SW480 (cell line): ENCODE data around the gene APOL2.
"Not testable (repeated sequence)": the region's sequence is repeated elsewhere in the genome, so short reads cannot be mapped to it uniquely, and the experiment has no call there.

Source experiments
- DNase-seq: peaks from one replicate; pipeline ENCODE4 v3.0.0-alpha.2; 2016; ENCODE audit warnings: low spot score

APOL2 gene, protein sequence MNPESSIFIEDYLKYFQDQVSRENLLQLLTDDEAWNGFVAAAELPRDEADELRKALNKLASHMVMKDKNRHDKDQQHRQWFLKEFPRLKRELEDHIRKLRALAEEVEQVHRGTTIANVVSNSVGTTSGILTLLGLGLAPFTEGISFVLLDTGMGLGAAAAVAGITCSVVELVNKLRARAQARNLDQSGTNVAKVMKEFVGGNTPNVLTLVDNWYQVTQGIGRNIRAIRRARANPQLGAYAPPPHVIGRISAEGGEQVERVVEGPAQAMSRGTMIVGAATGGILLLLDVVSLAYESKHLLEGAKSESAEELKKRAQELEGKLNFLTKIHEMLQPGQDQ

GRCh38 chr22:36239401-36240171, at the start of gene APOL2:
TSS of gene APOL2 (minus strand) at chr22:36239527. CDS start at chr22:36233162, 6,365 bp downstream.
- peak; percentile 90 for DNase-seq

- DNase-seq, result no peak
Measured at GRCh38 chr22:36288571-36289405, 49.5 kb upstream of the APOL2 start.

DNA sequence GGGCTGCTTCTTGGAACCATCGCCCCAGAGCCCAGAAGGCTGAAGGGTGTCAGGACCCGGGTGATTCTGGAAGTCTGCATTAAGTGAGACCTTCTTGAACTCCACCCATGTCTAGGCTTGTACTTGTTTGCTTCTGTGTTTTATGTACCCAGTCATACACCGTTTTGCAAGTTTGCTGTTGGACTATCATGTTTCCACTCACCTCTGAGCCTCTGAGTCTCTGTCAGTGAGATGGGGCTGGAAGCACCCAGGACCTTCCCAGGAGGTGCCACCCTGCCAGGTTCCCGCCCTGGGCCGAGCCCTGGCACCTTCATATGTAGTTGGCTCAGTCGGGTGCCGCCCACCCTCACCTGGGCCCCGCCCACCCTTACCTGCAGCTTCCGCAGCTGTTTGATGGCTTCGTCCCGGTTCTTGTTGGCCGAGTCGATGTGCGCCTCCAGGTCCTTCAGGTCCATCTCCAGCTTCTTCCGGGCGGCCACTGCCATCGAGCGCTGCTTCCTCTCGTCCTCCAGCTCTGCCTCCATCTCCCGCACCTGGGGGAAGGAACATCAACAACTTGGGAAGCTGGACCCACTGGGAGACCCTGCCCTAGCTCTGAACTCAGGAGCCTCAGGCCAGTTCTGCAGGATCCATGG, 48.7 kb upstream of the APOL2 start:
- no peak for DNase-seq

DNA sequence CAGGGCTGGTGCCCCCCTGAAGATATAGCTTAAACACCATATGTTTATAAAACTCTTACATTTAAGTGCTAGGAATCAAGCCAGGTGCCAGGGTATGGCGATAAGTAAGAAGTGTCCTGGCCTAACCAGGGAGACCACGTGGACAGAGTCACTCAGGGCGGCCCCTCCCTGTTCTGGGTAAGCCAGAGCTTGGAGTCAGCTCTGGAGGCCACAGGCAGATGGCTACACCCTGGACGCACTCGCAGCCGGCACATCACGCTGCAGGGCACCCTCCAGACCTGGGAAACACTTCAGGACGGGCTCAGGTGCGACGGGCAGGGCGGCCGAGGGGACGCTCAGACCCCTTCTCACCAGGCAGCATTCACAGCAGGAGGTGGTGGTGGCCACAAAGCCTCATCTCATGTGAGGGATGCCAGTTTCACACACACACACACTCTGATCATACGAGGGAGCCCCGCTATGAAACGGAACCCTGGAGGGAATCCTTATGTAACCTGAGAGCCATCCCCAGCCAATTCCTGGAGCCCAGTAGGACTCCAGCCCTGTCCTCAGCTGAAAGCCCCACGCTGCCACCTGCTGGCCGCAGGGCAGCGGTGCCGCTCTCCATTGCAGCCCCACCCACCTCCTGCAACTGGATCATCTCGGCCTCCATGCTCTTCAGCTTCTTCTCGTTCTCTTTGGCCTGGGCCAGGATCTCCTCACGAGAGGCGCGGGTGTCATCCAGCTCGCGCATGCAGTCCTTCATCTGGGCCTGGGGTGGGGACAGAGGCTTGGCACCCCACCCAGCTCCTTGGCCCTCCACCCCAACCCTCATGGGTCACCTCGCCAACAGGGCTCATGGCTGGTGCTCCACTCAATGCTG, 47.0 kb upstream of the APOL2 start:
- peak; percentile 32 for DNase-seq

GRCh38 chr22:36285545-36285944, 46.2 kb upstream of the APOL2 start:
- DNase-seq, result no peak

GRCh38 chr22:36285017-36285416, 45.7 kb upstream of the APOL2 start:
- no peak for DNase-seq

- DNase-seq, result no peak
Measured at GRCh38 chr22:36284171-36284571, 44.8 kb upstream of the APOL2 start.

DNA sequence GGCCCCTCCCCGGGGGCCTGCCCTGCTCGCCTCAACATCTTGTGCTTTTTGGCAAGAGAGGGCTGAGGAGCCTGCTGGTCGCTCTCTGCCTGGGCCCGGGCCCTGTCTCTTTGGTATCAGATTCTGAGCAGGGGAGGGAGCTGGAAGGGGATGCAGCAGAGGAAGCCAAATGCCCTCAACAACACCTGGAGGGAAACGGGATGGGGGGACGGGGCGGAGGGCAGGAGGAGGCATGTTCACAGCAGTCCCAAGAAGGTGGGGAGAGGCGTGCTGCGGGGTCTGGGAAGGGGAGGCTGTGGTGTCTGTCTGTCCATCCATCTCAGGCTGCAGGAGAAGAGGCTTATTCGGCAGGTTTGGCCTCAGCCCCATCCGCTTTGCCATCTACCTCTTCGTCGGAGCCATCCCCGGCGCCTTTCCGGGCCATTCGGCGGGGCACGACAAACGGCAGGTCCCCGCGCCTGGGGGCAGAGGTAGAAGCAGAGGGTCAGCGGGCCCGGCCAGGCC, 43.1 kb upstream of the APOL2 start:
- DNase-seq, result no peak

DNA sequence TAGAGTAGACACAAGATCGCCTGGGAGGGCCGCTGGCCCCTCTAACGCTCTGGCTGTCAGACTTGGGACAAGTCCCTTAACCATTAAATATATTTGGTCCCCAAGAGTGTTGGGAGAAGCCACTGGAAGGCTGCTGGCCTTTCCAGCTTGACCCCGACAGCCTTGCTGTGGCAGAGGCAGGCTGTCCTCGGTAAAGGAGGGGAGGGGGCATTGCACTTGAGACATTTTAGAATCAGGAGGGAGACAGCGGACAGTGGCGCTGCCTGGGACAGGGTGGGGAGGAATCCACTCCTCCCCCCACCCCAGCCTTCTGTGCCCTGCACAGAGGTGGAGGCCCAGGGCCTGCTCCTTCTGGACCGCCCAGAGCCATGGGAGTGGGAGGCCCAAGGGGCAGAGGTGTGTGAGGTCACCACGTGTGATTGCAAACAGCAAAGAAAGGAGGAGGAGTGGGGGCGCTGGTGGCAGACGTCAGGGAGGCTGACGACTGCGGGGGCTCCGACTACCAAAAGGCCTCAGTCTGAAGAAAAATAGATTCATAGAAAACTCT, 42.5 kb upstream of the APOL2 start:
- DNase-seq, result no peak

- DNase-seq, result no peak
Measured at GRCh38 chr22:36280379-36280778, 41.1 kb upstream of the APOL2 start.

DNA sequence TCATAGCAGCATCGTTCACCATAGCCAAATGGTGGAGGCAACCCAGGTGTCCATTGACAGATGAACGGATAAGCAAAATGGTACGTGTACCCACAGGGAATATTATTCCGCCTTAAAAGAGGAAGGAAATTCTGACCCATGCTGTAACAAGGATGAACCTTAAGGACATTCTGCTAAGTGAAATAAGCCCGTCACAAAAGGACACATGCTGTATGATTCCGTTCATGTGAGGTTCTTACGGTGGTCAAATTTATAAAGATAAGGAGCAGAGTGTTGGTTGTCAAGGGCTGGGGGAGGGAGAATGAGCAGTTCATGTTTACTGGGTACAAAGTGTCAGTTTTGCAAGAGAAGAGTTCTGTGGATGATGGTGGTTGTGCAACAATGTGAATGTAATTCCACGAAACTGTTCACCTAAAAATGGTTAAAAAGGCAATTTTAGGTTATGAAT, 39.9 kb upstream of the APOL2 start:
- DNase-seq, result no peak

- peak; percentile 55 for DNase-seq
Measured at GRCh38 chr22:36277482-36278291, 38.4 kb upstream of the APOL2 start.

DNA sequence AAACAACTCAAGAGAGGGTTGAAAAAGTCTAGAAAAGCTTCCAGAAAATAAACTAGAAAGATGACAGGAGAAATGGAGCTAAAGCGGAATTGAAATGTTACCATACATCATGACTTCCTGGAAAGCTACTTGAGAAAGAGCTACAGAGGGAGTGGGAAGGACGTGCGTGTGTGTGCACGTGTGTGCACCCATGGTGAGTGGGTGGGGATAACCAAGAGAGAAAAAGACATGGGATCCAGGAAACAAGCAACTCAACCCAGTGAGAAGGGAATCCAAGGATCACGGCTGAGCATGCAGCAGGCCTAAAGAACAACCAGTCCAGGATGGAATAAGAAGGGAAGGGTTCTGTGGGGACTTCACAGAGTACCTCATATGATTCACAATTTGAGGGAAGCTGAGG, 35.2 kb upstream of the APOL2 start:
- DNase-seq, result no peak

- not testable (repeated sequence) for DNase-seq
Measured at GRCh38 chr22:36271951-36272350, 32.6 kb upstream of the APOL2 start.

DNA sequence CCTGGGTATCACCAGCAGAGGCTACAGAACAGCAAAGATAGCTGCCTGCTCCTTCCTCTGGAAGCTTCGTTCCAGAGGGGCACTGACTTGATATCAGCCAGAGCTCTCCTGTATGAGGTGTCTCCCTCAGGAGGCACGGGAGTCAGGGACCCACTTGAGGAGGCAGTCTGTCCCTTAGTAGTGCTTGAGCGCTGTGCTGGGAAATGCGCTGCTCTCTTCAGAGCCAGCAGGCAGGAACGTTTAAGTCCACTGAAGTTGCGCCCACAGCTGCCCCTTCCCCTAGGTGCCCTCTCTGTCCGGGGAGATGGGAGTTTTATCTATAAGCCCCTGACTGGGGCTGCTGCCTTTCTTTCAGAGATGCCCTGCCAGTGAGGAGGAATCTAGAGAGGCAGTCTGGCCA, 31.9 kb upstream of the APOL2 start:
- not testable (repeated sequence) for DNase-seq

DNA sequence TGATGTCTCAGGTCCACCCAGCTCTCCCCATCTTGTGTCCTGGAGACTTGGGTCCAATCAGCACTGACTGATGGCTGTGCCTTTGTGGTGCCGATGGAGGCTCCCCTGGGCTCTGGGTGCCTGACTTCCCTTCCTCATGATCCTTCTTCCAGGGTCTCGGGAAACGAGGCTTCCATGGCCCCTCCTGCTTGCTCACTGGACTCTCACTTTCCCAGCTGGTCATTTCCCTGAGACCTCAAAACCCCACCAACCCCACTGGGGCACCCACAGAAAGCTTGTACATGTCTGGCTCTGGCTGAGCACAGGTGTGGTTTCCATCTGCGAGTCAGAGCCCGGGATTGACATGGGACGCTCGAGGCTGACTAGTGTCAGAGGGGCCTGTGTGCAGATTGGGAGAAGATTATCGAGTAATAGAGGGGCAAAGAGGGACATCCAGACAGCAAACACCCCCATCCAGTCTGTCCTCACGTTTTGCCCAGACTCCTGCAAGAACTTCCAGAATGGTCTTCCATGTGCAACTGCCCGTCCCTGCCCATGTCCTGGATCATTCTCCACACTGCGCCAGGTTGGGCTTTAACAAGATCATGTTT, 28.7 kb upstream of the APOL2 start:
- DNase-seq, result no peak

GRCh38 chr22:36267058-36267457, 27.7 kb upstream of the APOL2 start:
- no peak for DNase-seq

- DNase-seq, result not testable (repeated sequence)
Measured at GRCh38 chr22:36263886-36264664, 24.7 kb upstream of the APOL2 start.
